A673 (cell line): Measurements from ENCODE around the gene SLC35A4.

Experiments
- EZH2 ChIP-seq: fragments of 200-600 bp; sonication (generic); IDR thresholded peaks from 2 replicates; pipeline ENCODE4 v1.6.1; 2017; ENCODE audit warnings: borderline replicate concordance, low read depth, mild to moderate bottlenecking, mixed read lengths, antibody characterized with exemption, low read length; ENCODE audit not compliant: poor library complexity, severe bottlenecking
- TF ChIP-seq, protein P1 (sequence below): fragments of 300-800, 200-600 bp; sonication (generic); conservative IDR thresholded peaks from 2 replicates; pipeline ENCODE4 v1.5.1; 2017; ENCODE audit warnings: low read depth, mild to moderate bottlenecking, antibody characterized with exemption, low read length, moderate library complexity, mixed read lengths

DNA sequence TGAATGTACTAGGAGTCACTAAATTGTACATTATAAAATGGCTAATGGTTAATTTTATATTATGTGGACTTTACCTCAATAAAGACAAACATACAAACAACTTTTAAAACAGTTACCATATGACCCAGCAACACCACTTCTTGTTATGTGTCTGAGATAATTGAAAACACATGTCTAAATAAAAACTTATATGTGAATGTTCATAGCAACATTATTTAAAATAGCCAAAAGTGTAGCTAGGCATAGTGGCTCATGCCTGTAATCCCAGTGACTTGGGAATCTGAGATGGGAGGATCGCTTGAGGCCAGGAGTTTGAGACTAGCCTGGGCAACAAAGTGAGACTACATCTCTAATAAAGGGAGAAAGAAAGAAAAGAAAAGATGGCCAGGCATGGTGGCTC lies 22.9 kb downstream of the SLC35A4 start:
- TF ChIP-seq, protein P1, sequence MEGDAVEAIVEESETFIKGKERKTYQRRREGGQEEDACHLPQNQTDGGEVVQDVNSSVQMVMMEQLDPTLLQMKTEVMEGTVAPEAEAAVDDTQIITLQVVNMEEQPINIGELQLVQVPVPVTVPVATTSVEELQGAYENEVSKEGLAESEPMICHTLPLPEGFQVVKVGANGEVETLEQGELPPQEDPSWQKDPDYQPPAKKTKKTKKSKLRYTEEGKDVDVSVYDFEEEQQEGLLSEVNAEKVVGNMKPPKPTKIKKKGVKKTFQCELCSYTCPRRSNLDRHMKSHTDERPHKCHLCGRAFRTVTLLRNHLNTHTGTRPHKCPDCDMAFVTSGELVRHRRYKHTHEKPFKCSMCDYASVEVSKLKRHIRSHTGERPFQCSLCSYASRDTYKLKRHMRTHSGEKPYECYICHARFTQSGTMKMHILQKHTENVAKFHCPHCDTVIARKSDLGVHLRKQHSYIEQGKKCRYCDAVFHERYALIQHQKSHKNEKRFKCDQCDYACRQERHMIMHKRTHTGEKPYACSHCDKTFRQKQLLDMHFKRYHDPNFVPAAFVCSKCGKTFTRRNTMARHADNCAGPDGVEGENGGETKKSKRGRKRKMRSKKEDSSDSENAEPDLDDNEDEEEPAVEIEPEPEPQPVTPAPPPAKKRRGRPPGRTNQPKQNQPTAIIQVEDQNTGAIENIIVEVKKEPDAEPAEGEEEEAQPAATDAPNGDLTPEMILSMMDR: no peak
- TF ChIP-seq EZH2: no peak
